Muscle layer of colon (tissue), 2 donors: ENCODE data around the gene C19orf12.

Experiments
- H3K27ac ChIP-seq: one replicate; pipeline ENCODE4 v1.7.0; 2013; ENCODE audit warnings: low read depth, mild to moderate bottlenecking, low read length, moderate library complexity
- H3K27me3 ChIP-seq, 2 donors: one replicate each; pipeline ENCODE4 v1.7.0; 2013; ENCODE audit warnings: low read length in 2 of 2, mild to moderate bottlenecking in 2 of 2; ENCODE audit not compliant: insufficient read depth in 2 of 2, control insufficient read depth in 1 of 2
- H3K36me3 ChIP-seq: one replicate; pipeline ENCODE4 v1.7.0; 2013; ENCODE audit warnings: mild to moderate bottlenecking, low read length; ENCODE audit not compliant: insufficient read depth
- H3K4me1 ChIP-seq: one replicate; pipeline ENCODE4 v1.7.0; 2013; ENCODE audit warnings: mild to moderate bottlenecking, low read length; ENCODE audit not compliant: insufficient read depth
- H3K4me3 ChIP-seq, 2 donors: one replicate each; pipeline ENCODE4 v1.7.0; 2013; ENCODE audit warnings: low read length in 2 of 2, low read depth in 1 of 2, mild to moderate bottlenecking in 1 of 2, moderate library complexity in 1 of 2
- H3K9ac ChIP-seq: one replicate; pipeline ENCODE4 v1.7.0; 2013; ENCODE audit warnings: low read length
- H3K9me3 ChIP-seq: one replicate; pipeline ENCODE4 v1.7.0; 2013; ENCODE audit warnings: mild to moderate bottlenecking, low read length
- donor health status: abdominal sarcoma.
- donor health status: Adenocarcinoma of cecum.

C19orf12 gene

DNA sequence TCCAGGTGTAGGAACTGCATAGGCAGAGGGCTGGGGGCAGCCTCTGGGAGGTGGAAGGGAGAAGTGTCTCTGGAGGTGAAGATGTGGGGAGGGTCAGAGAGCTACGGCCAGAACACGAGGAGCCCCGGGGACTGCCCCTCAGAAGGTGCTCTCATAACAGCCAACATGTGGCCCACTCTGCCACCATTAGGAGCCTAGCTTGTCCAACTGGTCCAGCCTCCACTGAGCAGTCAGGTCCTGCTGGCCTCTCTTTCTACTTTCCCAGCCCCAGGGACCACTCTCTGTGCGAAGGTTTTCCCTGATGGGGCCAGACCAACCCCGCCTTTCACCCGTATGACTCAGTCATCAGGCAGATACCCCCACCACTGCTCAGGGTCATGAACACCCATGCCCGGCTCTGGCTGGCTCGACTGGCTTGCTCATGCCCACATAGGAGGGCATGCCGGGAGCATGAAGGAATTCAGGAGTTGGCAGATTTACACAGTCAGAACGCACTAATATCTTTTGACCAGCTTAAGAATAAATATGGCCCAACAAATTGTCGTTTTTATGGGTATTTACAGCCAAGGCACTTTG, 37.5 kb upstream of the C19orf12 start:
- no peak overlapping the region for H3K27ac ChIP-seq
- H3K9ac ChIP-seq: no peak overlapping the region
- H3K4me1 ChIP-seq: no peaks in the 10 kb centered on the region
- H3K9me3 ChIP-seq: no peaks in the 10 kb centered on the region
- no peaks in the 10 kb centered on the region for H3K36me3 ChIP-seq
- peaks cover 0 to 5% of the 10 kb centered on the region in 2 donors for H3K27me3 ChIP-seq
- H3K4me3 ChIP-seq: no peak overlapping the region

DNA sequence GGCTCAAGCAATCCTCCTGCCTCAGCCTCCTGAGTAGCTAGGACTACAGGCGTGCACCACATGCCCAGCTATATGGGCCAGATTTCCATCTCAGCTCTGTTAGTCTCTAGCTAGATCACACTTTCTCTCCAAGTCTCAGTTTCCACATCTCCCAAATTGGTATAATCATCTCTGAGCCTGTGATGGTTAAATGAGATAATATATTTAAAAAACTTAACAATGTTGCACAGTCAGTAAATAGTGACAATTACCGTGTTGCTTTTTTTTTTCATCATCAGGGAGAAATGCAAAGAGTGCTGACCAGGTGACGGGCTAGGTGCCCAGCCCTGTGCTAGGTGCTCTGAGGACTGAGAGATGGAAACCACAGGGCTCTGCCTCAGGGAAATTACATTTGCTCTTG, 36.9 kb upstream of the C19orf12 start:
- Histone ChIP-seq H3K27me3 (peaks cover 0 to 5% of the 10 kb centered on the region in 2 donors), H3K27ac (no peak overlapping the region), H3K9ac (no peak overlapping the region), H3K36me3 (no peaks in the 10 kb centered on the region), H3K4me1 (no peaks in the 10 kb centered on the region), H3K4me3 (no peak overlapping the region), H3K9me3 (no peaks in the 10 kb centered on the region)

DNA sequence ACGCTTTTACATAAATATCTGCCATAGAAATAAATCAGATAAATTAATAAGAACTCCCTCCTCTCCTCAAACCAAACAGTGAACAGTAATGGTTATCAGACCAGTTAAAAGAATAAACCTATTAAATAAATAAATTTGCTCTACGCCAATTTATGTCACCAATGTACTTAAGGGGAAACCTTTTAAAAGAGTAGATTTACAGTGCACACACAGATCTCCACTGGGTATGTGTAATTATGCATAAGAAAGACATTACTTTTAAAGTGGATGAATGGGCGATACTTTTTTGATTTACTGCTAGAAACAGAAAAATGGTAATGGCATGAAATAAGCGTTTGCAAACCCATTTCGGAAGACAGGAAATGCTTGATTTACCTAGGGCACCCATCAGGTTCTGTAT, 34.9 kb upstream of the C19orf12 start:
- H3K4me3 ChIP-seq: no peak overlapping the region
- peaks cover 0 to 5% of the 10 kb centered on the region in 2 donors for H3K27me3 ChIP-seq
- no peaks in the 10 kb centered on the region for H3K4me1 ChIP-seq
- no peak overlapping the region for H3K27ac ChIP-seq
- H3K9me3 ChIP-seq: no peaks in the 10 kb centered on the region
- H3K9ac ChIP-seq: no peak overlapping the region
- H3K36me3 ChIP-seq: no peaks in the 10 kb centered on the region

DNA sequence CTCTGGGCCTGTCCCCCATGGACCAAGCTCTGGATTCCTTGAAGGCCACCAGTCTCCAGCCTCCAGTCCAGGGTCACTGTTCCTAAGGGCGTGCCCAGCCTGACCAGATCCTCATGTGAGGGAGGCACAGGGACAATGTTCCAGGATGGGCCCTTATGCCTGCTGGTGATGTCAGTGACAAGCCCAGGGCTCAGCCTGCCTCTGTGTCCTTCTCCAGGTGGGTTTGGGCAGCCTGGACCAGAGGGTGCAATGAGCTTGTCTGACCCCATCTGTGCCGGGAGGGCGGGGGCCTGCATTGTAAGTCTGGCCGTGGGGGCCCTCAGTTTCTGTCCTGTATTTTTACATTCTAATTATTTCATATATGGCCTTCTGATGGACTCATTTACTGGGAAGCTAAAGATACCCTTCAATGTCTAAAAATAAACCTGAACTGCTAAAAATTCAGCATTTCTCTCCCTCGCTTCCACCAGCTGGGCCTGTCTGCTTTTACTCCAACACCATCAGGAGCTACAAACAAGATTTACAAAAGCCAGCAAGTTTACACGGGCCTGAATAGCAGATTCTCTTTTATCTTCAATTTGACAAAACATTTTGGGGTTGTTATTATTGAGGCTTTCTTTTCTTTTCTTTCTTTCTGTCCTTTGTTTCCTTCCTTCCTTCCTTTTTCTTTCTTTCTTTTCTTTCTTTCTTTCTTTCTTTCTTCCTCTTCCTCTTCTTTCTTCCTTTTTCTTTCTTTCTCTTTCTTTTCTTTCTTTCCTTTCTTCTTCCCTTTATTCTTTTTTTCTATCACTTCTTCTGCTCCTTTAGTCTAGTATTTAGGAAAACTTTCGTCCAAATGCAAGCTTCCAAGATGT, 34.2 kb upstream of the C19orf12 start:
- Histone ChIP-seq H3K27ac (no peak overlapping the region), H3K4me3 (no peak overlapping the region), H3K36me3 (no peaks in the 10 kb centered on the region), H3K27me3 (no peaks in the 10 kb centered on the region), H3K9ac (no peak overlapping the region), H3K9me3 (no peaks in the 10 kb centered on the region), H3K4me1 (no peaks in the 10 kb centered on the region)

DNA sequence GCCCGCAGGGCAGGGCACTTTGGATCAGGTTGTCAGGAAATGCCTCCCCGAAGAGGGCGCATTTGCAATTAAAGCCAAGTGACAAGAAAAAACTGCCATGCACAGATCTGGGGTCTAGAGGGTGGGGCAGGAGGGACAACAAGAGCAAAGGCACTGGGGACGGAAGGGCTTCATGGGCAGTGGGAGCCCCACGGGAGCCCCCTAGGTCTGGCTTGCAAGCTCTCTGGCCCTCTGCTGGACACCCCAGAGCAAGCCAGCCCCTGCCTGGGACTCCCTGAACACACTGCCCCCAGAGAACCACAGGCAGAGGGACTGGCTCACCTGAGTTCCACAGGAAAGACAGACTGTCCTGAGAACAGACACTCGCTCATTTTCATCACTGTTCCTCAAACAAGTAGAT, 30.2 kb upstream of the C19orf12 start:
- Histone ChIP-seq H3K27ac (no peak overlapping the region), H3K9ac (no peak overlapping the region), H3K27me3 (no peaks in the 10 kb centered on the region), H3K9me3 (no peaks in the 10 kb centered on the region), H3K36me3 (no peaks in the 10 kb centered on the region), H3K4me1 (no peaks in the 10 kb centered on the region), H3K4me3 (no peak overlapping the region)

DNA sequence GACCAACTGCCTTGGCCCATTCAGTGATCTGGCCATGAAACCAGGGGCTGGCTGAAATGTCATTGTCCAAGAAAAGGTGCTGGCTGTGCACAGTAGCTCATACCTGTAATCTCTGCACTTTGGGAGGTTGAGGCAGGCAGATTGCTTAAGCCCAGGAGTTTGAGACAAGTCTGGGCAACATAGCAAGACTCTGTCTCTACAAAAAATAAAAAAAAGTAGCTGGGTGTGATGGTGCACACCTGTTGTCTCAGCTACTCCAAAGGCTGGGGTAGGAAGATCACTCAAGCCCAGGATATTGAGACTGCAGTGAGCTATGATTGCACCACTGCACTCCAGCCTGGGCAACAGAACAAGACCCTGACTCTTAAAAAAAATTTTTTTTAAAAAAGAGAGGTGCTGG, 28.6 kb upstream of the C19orf12 start:
- H3K36me3 ChIP-seq: no peaks in the 10 kb centered on the region
- no peak overlapping the region for H3K9ac ChIP-seq
- H3K27ac ChIP-seq: no peak overlapping the region
- no peaks in the 10 kb centered on the region for H3K9me3 ChIP-seq
- no peak overlapping the region for H3K4me3 ChIP-seq
- H3K4me1 ChIP-seq: no peaks in the 10 kb centered on the region
- no peaks in the 10 kb centered on the region for H3K27me3 ChIP-seq

DNA sequence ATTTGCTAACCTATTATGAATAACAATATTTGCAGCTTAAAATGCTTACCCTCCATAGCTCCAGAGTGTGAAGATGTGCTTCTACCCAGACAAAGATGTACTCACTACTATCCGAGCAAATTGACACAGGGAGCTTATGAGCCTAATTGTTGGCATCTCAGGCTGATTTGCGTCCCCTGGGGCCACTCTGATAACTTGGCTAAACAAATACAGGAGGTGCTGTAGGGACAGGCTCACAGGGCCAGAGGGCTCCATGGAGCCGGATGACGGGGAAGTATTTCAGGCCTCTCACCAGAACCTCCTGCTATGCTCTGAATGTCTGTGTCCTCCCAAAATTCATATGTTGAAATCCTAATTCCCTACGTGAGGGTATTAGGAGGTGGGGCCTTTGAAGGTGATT, 26.7 kb upstream of the C19orf12 start:
- H3K4me3 ChIP-seq: no peak overlapping the region
- H3K4me1 ChIP-seq: no peaks in the 10 kb centered on the region
- no peak overlapping the region for H3K27ac ChIP-seq
- no peaks in the 10 kb centered on the region for H3K27me3 ChIP-seq
- no peaks in the 10 kb centered on the region for H3K36me3 ChIP-seq
- no peaks in the 10 kb centered on the region for H3K9me3 ChIP-seq
- H3K9ac ChIP-seq: no peak overlapping the region

DNA sequence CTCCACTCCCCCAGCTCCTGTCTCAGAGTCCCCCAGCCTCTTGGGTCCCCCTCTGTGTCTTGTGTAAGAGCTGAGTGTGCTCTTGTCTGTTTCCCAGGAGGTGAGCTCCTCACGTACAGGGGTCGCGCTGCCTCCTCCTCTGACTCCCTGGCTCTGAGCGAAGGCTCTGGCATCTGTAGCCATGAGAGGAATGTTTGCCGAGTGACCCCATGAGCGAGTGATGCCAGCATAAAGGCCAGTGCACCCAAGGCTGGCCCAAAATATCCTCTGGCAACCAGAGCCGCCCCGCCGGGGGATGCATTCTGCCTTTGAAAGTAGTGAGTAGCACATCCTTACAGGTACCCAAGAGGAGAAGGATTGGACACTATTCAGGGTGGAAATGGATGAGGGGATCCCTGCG, 26.2 kb upstream of the C19orf12 start:
- Histone ChIP-seq H3K36me3 (no peaks in the 10 kb centered on the region), H3K4me1 (no peaks in the 10 kb centered on the region), H3K9me3 (no peaks in the 10 kb centered on the region), H3K27me3 (no peaks in the 10 kb centered on the region), H3K27ac (no peak overlapping the region), H3K4me3 (no peak overlapping the region), H3K9ac (no peak overlapping the region)

DNA sequence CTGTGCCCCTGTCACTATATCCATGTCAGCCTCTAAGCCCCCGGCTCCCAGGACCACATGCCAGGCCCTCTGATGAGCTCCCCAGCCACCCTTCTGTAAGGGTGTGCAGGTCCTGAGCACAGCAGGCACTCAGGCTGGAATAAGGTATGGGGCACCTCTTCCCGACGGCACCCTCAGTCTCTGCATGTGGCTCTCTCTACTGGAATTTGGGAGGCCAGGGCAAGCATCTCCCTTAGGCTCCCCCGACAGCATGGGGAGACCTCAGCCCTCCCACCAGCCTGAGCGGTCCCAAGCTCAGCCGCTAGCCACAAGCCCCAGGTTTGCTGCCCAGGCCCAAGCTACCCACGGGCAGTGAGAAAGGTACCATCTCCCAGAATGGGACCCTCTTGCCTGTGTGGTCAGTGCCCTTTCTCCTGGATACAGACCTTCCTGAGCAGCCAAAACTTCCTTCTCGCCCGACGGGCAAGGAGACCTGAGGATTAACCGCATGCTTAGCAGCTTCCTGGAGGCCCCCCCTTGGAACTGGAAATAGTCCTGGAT, 22.5 kb upstream of the C19orf12 start:
- Histone ChIP-seq H3K9me3 (no peaks in the 10 kb centered on the region), H3K9ac (no peak overlapping the region), H3K4me1 (no peaks in the 10 kb centered on the region), H3K36me3 (no peaks in the 10 kb centered on the region), H3K27me3 (no peaks in the 10 kb centered on the region), H3K27ac (no peak overlapping the region), H3K4me3 (no peak overlapping the region)

DNA sequence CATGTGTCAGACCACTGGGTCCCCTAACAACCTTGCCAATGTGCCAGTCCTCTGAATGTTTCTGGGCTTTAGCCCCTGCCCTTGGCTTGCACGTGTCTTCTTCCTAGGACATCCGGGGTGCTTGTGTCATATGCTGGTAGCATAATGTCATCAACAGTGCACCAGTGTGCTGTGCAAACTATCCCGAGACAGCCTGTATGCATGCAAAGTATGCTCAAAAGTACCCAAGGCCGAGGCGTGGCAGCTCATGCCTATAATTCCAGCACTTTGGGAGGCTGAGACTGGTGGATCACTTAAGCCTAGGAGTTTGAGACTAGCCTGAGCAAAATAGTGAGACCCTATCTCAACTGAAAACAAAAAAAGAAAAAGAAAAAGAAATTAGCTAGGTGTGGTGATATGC, 20.8 kb upstream of the C19orf12 start:
- Histone ChIP-seq H3K27ac (no peak overlapping the region), H3K4me3 (no peak overlapping the region), H3K4me1 (no peaks in the 10 kb centered on the region), H3K9ac (no peak overlapping the region), H3K9me3 (no peaks in the 10 kb centered on the region), H3K36me3 (no peaks in the 10 kb centered on the region), H3K27me3 (no peaks in the 10 kb centered on the region)

DNA sequence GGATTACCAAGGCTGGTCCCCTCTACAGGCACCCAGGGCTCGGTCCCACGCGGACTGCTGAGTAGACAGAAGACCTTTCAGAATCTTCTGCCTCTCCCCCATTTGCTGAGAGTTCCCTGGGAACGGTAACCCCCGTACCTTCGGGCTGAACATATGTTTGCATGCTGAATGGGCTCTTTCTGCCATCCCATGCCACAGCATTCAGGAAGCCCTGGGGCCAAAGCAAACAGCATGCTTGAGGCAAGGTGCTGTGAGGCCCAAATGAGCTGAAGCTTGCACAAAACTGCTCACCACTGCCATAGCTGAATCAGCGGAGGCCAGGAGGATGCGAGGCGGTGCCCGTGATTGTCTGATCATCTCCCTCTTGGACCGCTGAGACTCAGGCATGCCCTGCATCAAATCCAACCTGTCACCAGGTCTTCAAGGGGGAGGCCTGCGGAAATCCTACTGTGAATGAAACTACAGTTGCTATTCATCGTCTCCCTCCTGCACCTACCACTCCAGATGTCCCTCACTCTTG, 16.3 kb upstream of the C19orf12 start:
- no peaks in the 10 kb centered on the region for H3K9me3 ChIP-seq
- H3K4me3 ChIP-seq: no peak overlapping the region
- no peaks in the 10 kb centered on the region for H3K4me1 ChIP-seq
- H3K27me3 ChIP-seq: peaks cover 0 to 6% of the 10 kb centered on the region in 2 donors
- H3K27ac ChIP-seq: no peak overlapping the region
- no peak overlapping the region for H3K9ac ChIP-seq
- no peaks in the 10 kb centered on the region for H3K36me3 ChIP-seq
